OCI-LY1 (cell line): ENCODE results near the gene PLEK.

Experiments used
- EZH2 ChIP-seq: fragments of 200-600 bp; sonication (generic), shearing (Covaris generic); IDR thresholded peaks from 2 replicates; pipeline ENCODE4 v1.8.0; 2017; ENCODE audit warnings: borderline replicate concordance, mixed run types, mild to moderate bottlenecking, antibody characterized with exemption, low read length, moderate library complexity, mixed read lengths
- TF ChIP-seq, protein P1 (sequence below): fragments of 200-600 bp; sonication (generic), shearing (Covaris generic); IDR thresholded peaks from 2 replicates; pipeline ENCODE4 v1.5.1; 2017; ENCODE audit warnings: mild to moderate bottlenecking, antibody characterized with exemption, low read length, moderate library complexity, mixed read lengths

DNA sequence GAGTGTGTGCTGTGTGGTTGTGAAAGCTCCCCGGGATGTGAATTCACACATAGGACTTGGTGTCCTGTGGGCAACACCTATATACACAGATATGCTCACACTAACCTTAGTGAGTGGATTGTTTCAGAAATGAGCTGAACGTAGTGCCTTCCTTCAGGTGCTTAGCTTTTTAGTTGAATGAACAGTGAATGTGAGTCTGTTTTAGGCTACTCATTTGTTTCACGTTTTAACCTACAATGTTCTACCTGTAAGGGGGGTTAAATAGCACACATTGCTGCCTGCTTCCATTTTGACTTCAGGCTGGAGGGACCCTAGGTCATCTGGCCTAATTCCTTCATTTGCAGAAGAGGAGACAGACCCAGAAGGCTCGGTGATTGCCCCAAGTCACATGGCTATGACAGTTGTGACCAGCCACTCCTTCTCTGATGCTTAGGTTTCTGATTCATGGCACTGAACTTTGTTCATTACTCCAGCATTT is 1.0 kb downstream of the PLEK start:
- TF ChIP-seq, protein P1, sequence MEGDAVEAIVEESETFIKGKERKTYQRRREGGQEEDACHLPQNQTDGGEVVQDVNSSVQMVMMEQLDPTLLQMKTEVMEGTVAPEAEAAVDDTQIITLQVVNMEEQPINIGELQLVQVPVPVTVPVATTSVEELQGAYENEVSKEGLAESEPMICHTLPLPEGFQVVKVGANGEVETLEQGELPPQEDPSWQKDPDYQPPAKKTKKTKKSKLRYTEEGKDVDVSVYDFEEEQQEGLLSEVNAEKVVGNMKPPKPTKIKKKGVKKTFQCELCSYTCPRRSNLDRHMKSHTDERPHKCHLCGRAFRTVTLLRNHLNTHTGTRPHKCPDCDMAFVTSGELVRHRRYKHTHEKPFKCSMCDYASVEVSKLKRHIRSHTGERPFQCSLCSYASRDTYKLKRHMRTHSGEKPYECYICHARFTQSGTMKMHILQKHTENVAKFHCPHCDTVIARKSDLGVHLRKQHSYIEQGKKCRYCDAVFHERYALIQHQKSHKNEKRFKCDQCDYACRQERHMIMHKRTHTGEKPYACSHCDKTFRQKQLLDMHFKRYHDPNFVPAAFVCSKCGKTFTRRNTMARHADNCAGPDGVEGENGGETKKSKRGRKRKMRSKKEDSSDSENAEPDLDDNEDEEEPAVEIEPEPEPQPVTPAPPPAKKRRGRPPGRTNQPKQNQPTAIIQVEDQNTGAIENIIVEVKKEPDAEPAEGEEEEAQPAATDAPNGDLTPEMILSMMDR, result no peak
- no peak for TF ChIP-seq EZH2
